Measurements from ENCODE around the gene FITM2.
"Not testable (repeated sequence)": the region's sequence is repeated elsewhere in the genome, so short reads cannot be mapped to it uniquely, and the experiment has no call there.

The FITM2 gene, protein sequence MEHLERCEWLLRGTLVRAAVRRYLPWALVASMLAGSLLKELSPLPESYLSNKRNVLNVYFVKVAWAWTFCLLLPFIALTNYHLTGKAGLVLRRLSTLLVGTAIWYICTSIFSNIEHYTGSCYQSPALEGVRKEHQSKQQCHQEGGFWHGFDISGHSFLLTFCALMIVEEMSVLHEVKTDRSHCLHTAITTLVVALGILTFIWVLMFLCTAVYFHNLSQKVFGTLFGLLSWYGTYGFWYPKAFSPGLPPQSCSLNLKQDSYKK

DNA sequence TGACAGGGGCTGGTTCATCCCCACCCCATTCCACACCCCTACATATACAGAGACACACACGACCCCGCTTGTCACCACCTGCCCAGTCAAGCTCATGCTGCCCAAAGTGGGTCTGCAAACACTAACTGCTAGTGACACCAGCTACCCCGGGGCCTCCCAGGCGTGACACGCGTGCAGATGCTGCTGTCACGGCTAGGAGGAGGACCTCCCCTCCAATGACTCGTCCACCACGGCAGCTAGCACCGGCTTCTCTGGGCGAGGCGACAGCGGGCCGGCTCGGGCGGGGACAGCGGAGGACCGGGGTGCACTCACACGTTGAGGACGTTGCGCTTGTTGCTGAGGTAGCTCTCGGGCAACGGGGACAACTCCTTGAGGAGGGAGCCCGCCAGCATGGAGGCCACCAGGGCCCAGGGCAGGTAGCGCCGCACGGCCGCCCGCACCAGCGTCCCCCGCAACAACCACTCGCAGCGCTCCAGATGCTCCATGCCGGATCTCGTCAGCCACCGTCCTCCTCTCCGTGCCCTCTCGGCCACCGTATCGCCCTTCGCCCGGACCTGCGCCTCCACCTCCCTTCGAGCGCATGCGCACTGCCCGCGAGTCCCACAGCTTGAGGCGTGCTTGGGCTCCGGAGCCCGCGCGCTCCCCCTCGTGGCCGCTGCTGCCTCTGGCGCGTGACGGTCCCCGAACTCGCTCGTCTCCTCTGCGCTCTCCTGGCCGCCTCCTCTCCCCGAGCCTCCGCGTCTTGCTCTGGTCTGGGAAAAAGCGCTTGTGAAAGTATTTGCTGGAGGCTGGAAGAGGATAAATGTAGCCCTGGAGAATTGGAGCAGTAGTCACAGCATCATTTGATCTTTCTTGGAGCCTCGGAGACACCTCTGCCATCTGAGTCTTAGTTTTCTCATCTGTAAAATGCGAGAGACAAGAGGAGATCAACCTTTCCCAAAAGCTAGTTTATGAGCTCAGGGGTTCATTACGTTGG lies at the start of gene FITM2:
FITM2 (minus strand) TSS at position 539 of the 976 bp plus-strand sequence; CDS start at position 485, 54 bp downstream.
- peak; percentile 99 for DNase-seq

- no peak for DNase-seq
Observed at GRCh38 chr20:44360221-44360620, 49.2 kb upstream of the FITM2 start.

- no peak for DNase-seq
Observed at GRCh38 chr20:44358776-44359175, 47.8 kb upstream of the FITM2 start.

DNA sequence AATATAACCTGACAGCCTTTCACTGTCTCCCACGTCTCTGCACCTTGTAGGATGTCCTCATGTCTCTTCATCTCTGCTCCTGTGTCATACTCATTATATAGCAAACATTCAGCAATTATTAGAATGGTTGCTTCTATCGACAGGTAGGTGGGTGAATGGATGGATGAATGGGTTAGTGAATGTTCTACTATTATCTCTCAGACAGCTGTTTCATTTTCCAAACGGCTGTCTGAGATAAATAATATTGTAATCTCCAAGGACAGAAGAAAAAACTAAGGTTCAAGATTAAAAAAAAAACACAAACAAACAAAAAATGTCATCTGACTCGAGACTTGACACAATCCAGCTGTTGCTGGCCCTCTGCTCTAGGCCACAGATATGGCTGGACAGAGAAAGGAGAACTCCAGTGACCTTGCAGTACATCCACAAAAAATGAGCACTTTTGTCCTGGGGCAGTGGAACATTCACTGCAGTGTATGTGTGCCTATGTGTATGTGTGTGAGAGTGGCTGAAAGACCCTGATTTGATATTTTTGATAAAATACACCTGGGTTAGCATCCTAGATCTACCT lies 46.6 kb upstream of the FITM2 start:
- DNase-seq, result no peak

GRCh38 chr20:44357020-44357419 lies 46.0 kb upstream of the FITM2 start:
- no peak for DNase-seq

DNA sequence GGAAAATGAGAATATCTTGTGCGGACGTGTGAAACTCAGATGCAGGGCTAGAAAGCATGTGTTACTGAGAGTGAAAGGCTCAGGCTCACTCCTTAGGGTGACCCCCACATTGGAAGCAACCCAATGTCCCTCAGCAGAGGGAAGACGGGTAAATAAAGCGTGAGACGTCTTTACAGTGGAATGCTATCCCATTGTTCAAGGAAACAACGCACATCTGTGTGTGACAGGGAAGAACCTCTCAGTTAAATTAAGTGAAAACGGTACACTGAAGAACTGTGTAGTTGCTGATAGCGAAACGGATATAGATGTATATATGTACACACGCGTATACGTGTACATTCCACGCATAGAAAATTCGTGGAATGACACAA lies 45.3 kb upstream of the FITM2 start:
- DNase-seq, result no peak

- no peak for DNase-seq
Observed at GRCh38 chr20:44355498-44356352, 44.7 kb upstream of the FITM2 start, which contains the start of gene HNF4A. Gene HNF4A, plus strand, starts transcription at chr20:44355699. Its CDS starts 106 bp downstream, at chr20:44355805.

DNA sequence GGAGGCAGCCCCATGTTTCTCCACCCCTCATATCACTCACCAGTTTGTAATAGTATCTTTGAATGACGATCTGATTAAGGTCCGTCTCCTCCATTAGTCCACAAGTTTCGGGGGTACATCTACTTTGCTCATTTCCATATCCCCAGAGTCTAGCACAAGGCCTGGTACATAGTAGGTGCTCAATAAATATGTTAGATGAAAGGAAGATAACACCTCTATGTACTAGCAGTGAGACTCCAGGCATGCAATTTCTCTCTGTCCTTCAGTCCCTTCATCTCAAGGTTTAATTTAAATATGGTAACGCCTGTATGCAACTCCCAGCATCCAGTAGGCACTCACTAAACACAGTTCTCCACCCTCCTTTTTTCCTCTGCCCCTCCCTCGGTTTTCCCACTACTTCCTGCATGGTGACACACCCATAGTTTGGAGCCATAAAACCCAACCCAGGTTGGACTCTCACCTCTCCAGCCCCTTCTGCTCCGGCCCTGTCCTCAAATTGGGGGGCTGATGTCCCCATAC lies 44.0 kb upstream of the FITM2 start:
- DNase-seq, result no peak

- DNase-seq, result no peak
Observed at GRCh38 chr20:44350567-44350966, 39.6 kb upstream of the FITM2 start.

- no peak for DNase-seq
Observed at GRCh38 chr20:44349349-44349748, 38.3 kb upstream of the FITM2 start.

DNA sequence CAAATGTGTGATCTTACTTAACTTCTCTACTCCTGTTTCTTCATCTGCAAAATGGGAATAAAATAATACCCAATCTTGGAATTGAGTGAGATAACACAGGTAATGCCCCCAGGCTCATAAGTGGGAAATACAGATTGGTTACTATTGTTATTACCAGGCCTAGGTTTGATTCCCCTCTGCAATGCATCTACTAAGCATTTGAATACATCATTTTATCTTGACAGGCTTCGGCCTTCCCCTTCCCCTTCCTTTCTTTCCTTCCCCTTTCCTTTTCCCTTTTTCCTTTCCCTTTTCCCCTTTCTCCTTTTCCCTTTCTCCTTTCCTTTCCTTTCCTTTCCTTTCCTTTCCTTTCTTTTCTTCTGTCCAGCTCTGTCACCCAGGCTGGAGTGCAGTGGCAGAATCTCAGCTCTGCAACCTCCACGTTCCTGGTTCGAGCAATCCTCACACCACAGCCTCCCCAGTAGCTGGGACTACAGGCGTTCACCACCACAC lies 37.2 kb upstream of the FITM2 start:
- no peak for DNase-seq

DNA sequence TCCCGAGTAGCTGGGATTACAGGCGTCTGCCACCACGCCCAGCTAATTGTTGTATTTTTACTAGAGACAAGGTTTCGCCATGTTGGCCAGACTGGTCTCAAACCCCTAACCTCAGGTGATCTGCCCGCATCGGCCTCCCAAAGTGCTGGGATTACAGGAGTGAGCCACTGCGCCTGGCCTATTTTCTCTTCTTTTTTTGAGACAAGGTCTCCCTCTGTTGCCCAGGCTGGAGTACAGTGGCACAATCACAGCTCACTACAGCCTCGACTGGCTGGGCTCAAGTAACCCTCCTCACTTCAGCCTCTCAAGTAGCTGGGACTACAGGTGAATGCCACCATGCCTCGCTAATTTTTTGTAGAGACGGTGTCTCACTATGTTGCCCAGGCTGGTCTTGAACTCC lies 34.9 kb upstream of the FITM2 start:
- not testable (repeated sequence) for DNase-seq

- no peak for DNase-seq
Observed at GRCh38 chr20:44345147-44345546, 34.1 kb upstream of the FITM2 start.

- DNase-seq, result no peak
Observed at GRCh38 chr20:44344723-44345122, 33.7 kb upstream of the FITM2 start.

GRCh38 chr20:44343162-44343675 lies 32.2 kb upstream of the FITM2 start:
- no peak for DNase-seq

- no peak for DNase-seq
Observed at GRCh38 chr20:44342248-44342647, 31.2 kb upstream of the FITM2 start.

GRCh38 chr20:44336725-44337380 lies 25.9 kb upstream of the FITM2 start, which contains the start of gene R3HDML:
Gene R3HDML, plus strand, starts transcription at chr20:44337043. Its CDS starts 115 bp downstream, at chr20:44337158.
- DNase-seq, result no peak

DNA sequence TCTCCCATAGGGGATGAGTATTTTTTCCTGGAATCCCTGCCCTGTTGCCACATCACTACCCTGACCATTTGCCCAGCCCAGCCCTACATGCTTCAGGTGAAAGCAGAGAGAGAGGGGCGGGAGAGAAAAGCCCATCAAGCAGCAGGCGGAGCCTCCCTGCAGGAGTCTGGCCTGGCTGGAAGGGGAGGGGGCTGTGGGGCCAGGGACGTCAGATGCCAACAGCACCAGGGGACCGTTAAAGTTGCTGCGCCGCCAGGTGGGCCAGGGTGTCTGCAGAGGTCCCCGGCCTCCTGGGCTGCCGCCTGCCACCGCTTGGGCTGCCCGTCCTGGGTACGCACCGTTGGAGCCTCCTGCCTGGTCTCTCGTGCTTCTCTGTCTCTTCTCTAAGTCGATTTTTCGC lies 25.1 kb upstream of the FITM2 start:
- DNase-seq, result no peak

DNA sequence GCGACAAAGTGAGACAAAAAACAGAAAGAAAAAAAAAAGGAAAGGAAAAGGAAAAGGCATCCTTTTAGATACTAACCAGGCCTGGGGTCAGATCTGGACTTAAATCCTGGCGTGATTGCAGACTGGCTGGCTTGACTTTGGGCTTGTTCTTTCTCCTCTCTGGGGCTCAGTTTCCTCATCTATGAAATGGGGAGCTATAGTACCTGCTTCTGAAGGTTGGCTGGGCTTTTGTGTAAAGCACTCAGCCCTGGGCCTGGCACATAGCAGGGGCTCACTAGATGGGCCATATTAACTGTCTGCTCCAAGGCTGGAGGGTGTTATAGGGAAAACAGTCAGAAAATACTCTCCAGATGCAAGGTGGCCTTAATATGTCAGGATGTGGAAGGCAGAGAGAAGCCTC lies 24.7 kb upstream of the FITM2 start:
- no peak for DNase-seq

DNA sequence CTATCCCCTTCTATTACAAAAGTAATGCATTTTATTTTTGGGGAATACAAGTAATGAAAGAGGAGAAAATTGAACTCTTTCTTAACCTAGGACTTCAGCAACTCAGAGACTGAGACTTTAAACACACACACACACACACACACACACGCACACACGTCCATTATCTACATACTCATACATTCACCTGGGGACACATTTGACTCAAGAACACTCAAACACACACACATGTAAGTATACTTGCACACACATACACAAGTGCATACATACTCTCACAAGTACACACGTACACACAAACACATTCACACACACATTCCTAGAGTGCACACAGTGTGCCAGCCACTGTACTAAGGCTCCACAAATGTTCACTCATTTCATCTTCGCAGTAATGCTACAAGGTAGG lies 23.7 kb upstream of the FITM2 start:
- DNase-seq, result no peak

GRCh38 chr20:44334306-44334705 lies 23.3 kb upstream of the FITM2 start:
- no peak for DNase-seq
